NB4 (cell line): ENCODE results near the gene LDB3.

Experiments used
- CTCF ChIP-seq: IDR thresholded peaks from one replicate; pipeline ENCODE4 v1.5.1; 2012; ENCODE audit warnings: low read depth, low read length
- MYC ChIP-seq: IDR thresholded peaks from 2 replicates; pipeline ENCODE4 v1.6.1; 2011; ENCODE audit warnings: low read depth, low read length
- POLR2A ChIP-seq: IDR thresholded peaks from 2 replicates; pipeline ENCODE4 v1.6.1; 2011; ENCODE audit warnings: mild to moderate bottlenecking; ENCODE audit not compliant: insufficient read length; ENCODE audit errors: extremely low read depth

- TF ChIP-seq CTCF (no peak), POLR2A (no peak), MYC (no peak)
Observed at GRCh38 chr10:86706401-86706841, 38.1 kb downstream of the LDB3 start.
